HepG2 (cell line): ENCODE results near the gene SMCO4. TPM values are rescaled to one million over a fixed set of nuclear protein-coding genes. Genes with fewer than 3 reads are reported as not detected.

Experiments used
- ARNTL ChIP-seq: sonication (generic); formaldehyde crosslinking; IDR thresholded peaks from 2 replicates; pipeline ENCODE4 v1.4.0; 2020; ENCODE audit warnings: mild to moderate bottlenecking, missing genetic modification reagents
- ATF7 ChIP-seq, 2 experiments: fragments of 450-650 bp in 1 of 2; sonication (generic) in 1 of 2; formaldehyde crosslinking in 1 of 2; IDR thresholded peaks; 2 replicates each; pipeline versions ENCODE4 v1.4.0 to v1.6.1; 2016 to 2020; ENCODE audit warnings: antibody characterized with exemption in 1 of 2, mild to moderate bottlenecking in 1 of 2, missing genetic modification reagents in 1 of 2
- HNRNPK ChIP-seq: fragments of 200-400 bp; formaldehyde crosslinking; IDR thresholded peaks from 2 replicates; pipeline ENCODE4 v1.6.1; 2018; ENCODE audit warnings: low read length, low read depth, moderate library complexity, mild to moderate bottlenecking; ENCODE audit not compliant: poor library complexity, severe bottlenecking
- HNRNPLL ChIP-seq: fragments of 200-400 bp; formaldehyde crosslinking; IDR thresholded peaks from 2 replicates; pipeline ENCODE4 v1.6.1; 2017; ENCODE audit warnings: mild to moderate bottlenecking, low read depth, low read length; ENCODE audit not compliant: poor library complexity, severe bottlenecking
- JDP2 ChIP-seq: sonication (generic); formaldehyde crosslinking; IDR thresholded peaks from 2 replicates; pipeline ENCODE4 v1.8.1; 2022; ENCODE audit warnings: missing genetic modification reagents, borderline replicate concordance
- KLF15 ChIP-seq: sonication (generic); formaldehyde crosslinking; IDR thresholded peaks from 2 replicates; pipeline ENCODE4 v1.8.1; 2023; ENCODE audit warnings: borderline replicate concordance, mild to moderate bottlenecking, inconsistent platforms, missing genetic modification reagents, mixed read lengths
- LRRFIP1 ChIP-seq: sonication (generic); formaldehyde crosslinking; conservative IDR thresholded peaks from 2 replicates; pipeline ENCODE4 v1.4.0; 2020; ENCODE audit warnings: missing genetic modification reagents
- MAFF ChIP-seq: IDR thresholded peaks from 2 replicates; pipeline ENCODE4 v1.6.1; 2011; ENCODE audit warnings: low read depth, low read length, improper control_type of control experiment
- MTA3 ChIP-seq: sonication (generic); formaldehyde crosslinking; IDR thresholded peaks from 2 replicates; pipeline ENCODE4 v1.4.0; 2020; ENCODE audit warnings: missing genetic modification reagents
- MTF2 ChIP-seq: sonication (generic); formaldehyde crosslinking; IDR thresholded peaks from 2 replicates; pipeline ENCODE4 v1.5.0; 2020; ENCODE audit warnings: missing genetic modification reagents, borderline replicate concordance
- MXD1 ChIP-seq: sonication (generic); formaldehyde crosslinking; IDR thresholded peaks from 2 replicates; pipeline ENCODE4 v1.4.0; 2020; ENCODE audit warnings: mild to moderate bottlenecking, missing genetic modification reagents
- NFRKB ChIP-seq: fragments of 450-650 bp; IDR thresholded peaks from 2 replicates; pipeline ENCODE4 v1.6.1; 2017
- ONECUT2 ChIP-seq: sonication (generic); formaldehyde crosslinking; IDR thresholded peaks from 2 replicates; pipeline ENCODE4 v1.4.0; 2020; ENCODE audit warnings: missing genetic modification reagents
- PCBP1 ChIP-seq: fragments of 200-400 bp; formaldehyde crosslinking; IDR thresholded peaks from 2 replicates; pipeline ENCODE4 v1.6.1; 2017; ENCODE audit warnings: mild to moderate bottlenecking, low read depth, low read length, borderline replicate concordance
- PHB2 ChIP-seq: fragments of 450-650 bp; IDR thresholded peaks from 2 replicates; pipeline ENCODE4 v1.6.1; 2018; ENCODE audit not compliant: partially characterized antibody
- REXO4 ChIP-seq: sonication (generic); formaldehyde crosslinking; IDR thresholded peaks from 2 replicates; pipeline ENCODE4 v1.8.0; 2022; ENCODE audit warnings: missing genetic modification reagents, mild to moderate bottlenecking, borderline replicate concordance
- RXRA ChIP-seq: sonication (generic); formaldehyde crosslinking; IDR thresholded peaks from 2 replicates; pipeline ENCODE4 v1.5.1; 2020; ENCODE audit warnings: missing genetic modification reagents
- SATB2 ChIP-seq: sonication (generic); formaldehyde crosslinking; IDR thresholded peaks from 2 replicates; pipeline ENCODE4 v1.5.0; 2020; ENCODE audit warnings: missing genetic modification reagents
- SMARCC2 ChIP-seq: fragments of 450-650 bp; IDR thresholded peaks from 2 replicates; pipeline ENCODE4 v1.6.1; 2017; ENCODE audit warnings: antibody characterized with exemption, mild to moderate bottlenecking
- TARDBP ChIP-seq: sonication (generic); formaldehyde crosslinking; IDR thresholded peaks from 2 replicates; pipeline ENCODE4 v1.8.0; 2022; ENCODE audit warnings: mild to moderate bottlenecking, missing genetic modification reagents
- TEAD3 ChIP-seq: optimal IDR thresholded peaks from 2 replicates; pipeline ENCODE3; 2016; ENCODE audit warnings: borderline replicate concordance
- ZNF234 ChIP-seq: sonication (generic); formaldehyde crosslinking; conservative IDR thresholded peaks from 2 replicates; pipeline ENCODE4 v1.5.1; 2020; ENCODE audit warnings: mild to moderate bottlenecking, missing genetic modification reagents
- ZNF317 ChIP-seq: sonication (generic); formaldehyde crosslinking; IDR thresholded peaks from 2 replicates; pipeline ENCODE4 v1.5.0; 2020; ENCODE audit warnings: mild to moderate bottlenecking, missing genetic modification reagents
- ZNF34 ChIP-seq: sonication (generic); formaldehyde crosslinking; IDR thresholded peaks from 2 replicates; pipeline ENCODE4 v1.4.0; 2020; ENCODE audit warnings: mild to moderate bottlenecking, missing genetic modification reagents, borderline replicate concordance
- ZNF75D ChIP-seq: sonication (generic); formaldehyde crosslinking; IDR thresholded peaks from 2 replicates; pipeline ENCODE4 v1.8.1; 2023; ENCODE audit warnings: missing genetic modification reagents, mild to moderate bottlenecking, borderline replicate concordance
- ZNF761 ChIP-seq: sonication (generic); formaldehyde crosslinking; conservative IDR thresholded peaks from 2 replicates; pipeline ENCODE4 v1.4.0; 2020; ENCODE audit warnings: mild to moderate bottlenecking, missing genetic modification reagents
- ZSCAN30 ChIP-seq: sonication (generic); formaldehyde crosslinking; IDR thresholded peaks from 2 replicates; pipeline ENCODE4 v1.5.0; 2020; ENCODE audit warnings: mild to moderate bottlenecking, missing genetic modification reagents
- polyA plus RNA-seq, 8 experiments: library from polyadenylated mRNA; depleted of rRNA in 3 of 8; stranded (reverse) in 7 of 8; unstranded in 1 of 8; fragments of >200 nt; fragmentation: Illumina TruSeq in 4 of 8; extraction: Trizol in 4 of 8; gene quantifications; 2 replicates each; pipeline versions ENCODE4 v1.2.1 to v1.2.3, GENCODE V29; 2011 to 2016; ENCODE audit warnings: low read depth in 4 of 8, missing spikeins in 1 of 8, mixed read lengths in 1 of 8; ENCODE audit not compliant: insufficient read depth in 1 of 8
- total RNA-seq, 5 experiments: library from RNA; depleted of rRNA; stranded (reverse); fragments of >200 nt; fragmentation: Illumina TruSeq; extraction: Trizol; gene quantifications; 2 replicates each; pipeline ENCODE4 v1.2.3, GENCODE V29; 2016; ENCODE audit warnings: low read depth in 1 of 5
- TF ChIP-seq, protein P1 (sequence below): sonication (generic); formaldehyde crosslinking; IDR thresholded peaks from 2 replicates; pipeline ENCODE4 v1.4.0; 2020; ENCODE audit warnings: missing genetic modification reagents, borderline replicate concordance

SMCO4 gene
- total and polyA plus RNA-seq, 2 of the 13 experiments (the other 11 are each of a cell fraction or from before 2014, with no cell fraction given) = 10.6 to 28.5 TPM

DNA sequence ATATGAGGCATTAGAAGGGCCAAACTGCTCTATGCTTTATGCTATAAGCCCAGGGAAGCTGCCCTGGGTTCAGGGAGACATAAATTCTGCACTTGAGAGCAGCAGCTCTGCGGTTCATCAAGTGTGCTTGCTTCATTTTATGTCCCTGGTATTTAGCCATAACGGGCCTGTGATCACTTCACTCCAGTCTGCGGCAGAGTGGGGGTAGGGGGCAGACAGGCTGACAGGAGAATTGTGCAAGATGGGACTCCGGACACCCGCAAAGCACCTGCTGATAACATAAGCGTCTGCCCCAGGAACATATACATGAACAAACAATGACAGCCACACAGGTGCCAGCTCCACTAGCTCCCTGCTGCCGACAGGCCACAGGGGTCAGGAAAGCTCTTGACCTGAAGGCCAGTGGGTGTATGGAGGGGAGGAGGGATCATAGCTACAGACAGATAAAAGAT lies 56.1 kb downstream of the SMCO4 start (continued):
- TF ChIP-seq MAFF = 0 out of 2 replicates have a peak, but pooled peaks have one; percentile 4
- peak; percentile 77; the same call in 1 of the 2 replicates for TF ChIP-seq ZNF761 (CRISPR knock-in tag)
- TF ChIP-seq ZSCAN30 (CRISPR knock-in tag) = no peak
- no peak; the same call in 1 of the 2 replicates for TF ChIP-seq SATB2 (CRISPR knock-in tag)
- no peak for TF ChIP-seq KLF15 (CRISPR knock-in tag)
- TF ChIP-seq TARDBP (CRISPR knock-in tag) = peak; percentile 91
- TF ChIP-seq TEAD3 = peak; percentile 94
- TF ChIP-seq ZNF234 = no peak
- TF ChIP-seq SMARCC2 = no peak
- TF ChIP-seq JDP2 = no peak; the same call in 1 of the 2 replicates
- TF ChIP-seq LRRFIP1 (CRISPR knock-in tag) = no peak
- TF ChIP-seq ARNTL (CRISPR knock-in tag) = peak; percentile 91
- TF ChIP-seq ZNF317 (CRISPR knock-in tag) = peak; percentile 74; the same call in 1 of the 2 replicates
- no peak for TF ChIP-seq ONECUT2
- TF ChIP-seq PHB2 = no peak
- TF ChIP-seq ZNF34 (CRISPR knock-in tag) = no peak
- no peak for TF ChIP-seq ZNF75D (CRISPR knock-in tag)
- TF ChIP-seq REXO4 (CRISPR knock-in tag) = no peak
- no peak for TF ChIP-seq MTF2
- TF ChIP-seq NFRKB = no peak
- TF ChIP-seq HNRNPK = no peak
- TF ChIP-seq RXRA = peak; percentile 96
- no peak for TF ChIP-seq ATF7 (IDR thresholded peaks at IDR 0.05)
- TF ChIP-seq ATF7 (CRISPR knock-in tag; IDR thresholded peaks at IDR 0.05) = no peak
- no peak for TF ChIP-seq MXD1
- TF ChIP-seq, protein P1, sequence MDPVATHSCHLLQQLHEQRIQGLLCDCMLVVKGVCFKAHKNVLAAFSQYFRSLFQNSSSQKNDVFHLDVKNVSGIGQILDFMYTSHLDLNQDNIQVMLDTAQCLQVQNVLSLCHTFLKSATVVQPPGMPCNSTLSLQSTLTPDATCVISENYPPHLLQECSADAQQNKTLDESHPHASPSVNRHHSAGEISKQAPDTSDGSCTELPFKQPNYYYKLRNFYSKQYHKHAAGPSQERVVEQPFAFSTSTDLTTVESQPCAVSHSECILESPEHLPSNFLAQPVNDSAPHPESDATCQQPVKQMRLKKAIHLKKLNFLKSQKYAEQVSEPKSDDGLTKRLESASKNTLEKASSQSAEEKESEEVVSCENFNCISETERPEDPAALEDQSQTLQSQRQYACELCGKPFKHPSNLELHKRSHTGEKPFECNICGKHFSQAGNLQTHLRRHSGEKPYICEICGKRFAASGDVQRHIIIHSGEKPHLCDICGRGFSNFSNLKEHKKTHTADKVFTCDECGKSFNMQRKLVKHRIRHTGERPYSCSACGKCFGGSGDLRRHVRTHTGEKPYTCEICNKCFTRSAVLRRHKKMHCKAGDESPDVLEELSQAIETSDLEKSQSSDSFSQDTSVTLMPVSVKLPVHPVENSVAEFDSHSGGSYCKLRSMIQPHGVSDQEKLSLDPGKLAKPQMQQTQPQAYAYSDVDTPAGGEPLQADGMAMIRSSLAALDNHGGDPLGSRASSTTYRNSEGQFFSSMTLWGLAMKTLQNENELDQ (CRISPR knock-in tag) = no peak
- TF ChIP-seq PCBP1 = no peak
- TF ChIP-seq HNRNPLL = no peak
- TF ChIP-seq MTA3 (CRISPR knock-in tag) = no peak
